AG04450 (cell line): ENCODE measurements around the gene UXS1. TPM values are rescaled to one million over a fixed set of nuclear protein-coding genes. Genes with fewer than 3 reads are reported as not detected.

Source experiments
- CTCF ChIA-PET: fragments of 300-600, 350-600 bp; formaldehyde crosslinking; extraction: SDS; loops from one replicate; lab custom pipeline; 2022; ENCODE audit warnings: antibody characterized with exemption, inconsistent platforms; lab: Charles Lee
- POLR2A ChIA-PET: fragments of 350-600 bp; formaldehyde crosslinking; extraction: SDS; loops from one replicate; lab custom pipeline; 2021; ENCODE audit warnings: antibody characterized with exemption, inconsistent platforms; lab: Yijun Ruan, JAX
- DNase-seq: peaks from one replicate; pipeline ENCODE4 v3.0.0-alpha.2; 2011; ENCODE audit warnings: low read depth, low spot score
- H3K27ac ChIP-seq: one replicate; pipeline ENCODE4 v1.5.1; 2012; ENCODE audit warnings: low read depth, low read length, control low read depth
- H3K27me3 ChIP-seq: one replicate; pipeline ENCODE4 v1.6.0; 2012; ENCODE audit warnings: low read length; ENCODE audit not compliant: control insufficient read depth, insufficient read depth
- H3K4me3 ChIP-seq: 2 replicates; pipeline ENCODE4 v1.5.1; 2011; ENCODE audit warnings: mild to moderate bottlenecking, low read depth, low read length, control low read depth
- H3K9me3 ChIP-seq: 2 replicates; pipeline ENCODE4 v1.5.1; 2012; ENCODE audit warnings: low read length; ENCODE audit not compliant: control insufficient read depth, insufficient read depth
- CTCF ChIP-seq: IDR thresholded peaks from 2 replicates; pipeline ENCODE4 v1.5.1; 2011; ENCODE audit warnings: low read depth, low read length, control low read depth, inconsistent platforms
- polyA plus RNA-seq: library from polyadenylated mRNA; depleted of rRNA; stranded (reverse); fragments of >200 nt; gene quantifications from 2 replicates; pipeline ENCODE4 v1.2.3, GENCODE V29; 2011

UXS1 gene
- polyA plus RNA-seq, 1 experiment, result 53.2 TPM

- ChIA-PET CTCF (interaction anchor here (0.9 kb wide), 1 partner anchor 12 kb away, joined by 3 read pairs; no protein-coding TSS in a partner anchor), POLR2A (interaction anchor here (0.8 kb wide), 1 partner anchor 82 kb away, joined by 3 read pairs; no protein-coding TSS in a partner anchor)
- DNase-seq, result no peak
- Histone ChIP-seq H3K9me3 (no peaks in the 10 kb centered on the region), H3K4me3 (no peak overlapping the region), H3K27ac (no peak overlapping the region), H3K27me3 (no peaks in the 10 kb centered on the region)
- TF ChIP-seq CTCF, result no peak
These were observed 78.4 kb downstream of the UXS1 start for GRCh38 chr2:106115665-106116064.

DNA sequence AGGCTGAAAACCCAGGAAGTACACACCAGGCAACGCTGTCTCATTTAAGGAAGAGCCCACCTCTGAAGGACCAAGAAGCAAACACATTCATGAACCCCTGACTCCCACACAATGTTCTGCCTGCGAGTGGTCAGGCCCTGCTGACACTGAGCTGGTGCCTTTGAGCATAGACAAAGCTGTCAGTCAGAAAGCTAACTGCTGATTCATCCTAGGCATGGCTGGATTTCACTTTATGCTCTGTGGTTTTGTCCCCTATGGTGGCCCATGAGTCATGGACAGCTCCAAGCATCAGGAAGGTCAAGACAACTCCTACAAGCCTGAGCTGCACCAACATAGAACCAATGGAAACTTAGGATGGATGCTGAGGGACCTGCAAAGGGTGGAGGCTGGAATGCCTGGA is 78.9 kb downstream of the UXS1 start:
- DNase-seq, result no peak
- H3K9me3 ChIP-seq, result no peaks in the 10 kb centered on the region
- H3K4me3 ChIP-seq, result no peak overlapping the region
- ChIA-PET CTCF (interaction anchor here (0.9 kb wide), 1 partner anchor 11 kb away, joined by 3 read pairs; no protein-coding TSS in a partner anchor), POLR2A (interaction anchor here (0.8 kb wide), 1 partner anchor 83 kb away, joined by 3 read pairs; no protein-coding TSS in a partner anchor)
- TF ChIP-seq CTCF, result no peak
- no peak overlapping the region for H3K27ac ChIP-seq
- H3K27me3 ChIP-seq, result no peaks in the 10 kb centered on the region

DNA sequence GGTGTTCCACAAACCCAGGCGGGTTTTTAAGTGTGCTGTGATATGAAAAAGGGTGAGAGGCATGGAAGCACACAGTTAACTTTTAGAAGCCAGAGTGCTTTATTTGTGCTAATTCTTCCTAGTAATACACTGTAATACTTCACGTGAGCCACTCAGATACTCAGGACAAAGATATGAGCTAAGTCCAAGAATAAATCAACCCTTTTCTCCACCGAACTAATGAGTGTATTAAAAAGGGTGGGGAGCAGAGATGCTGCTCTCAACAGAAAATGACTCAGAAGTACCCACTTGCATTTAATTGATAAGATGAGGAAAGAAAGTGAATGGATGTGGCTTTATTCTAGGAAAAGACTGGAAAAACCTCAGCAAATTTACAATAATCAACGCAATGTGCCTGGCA is 79.9 kb downstream of the UXS1 start:
- POLR2A ChIA-PET, result no interaction called here
- no peak for DNase-seq
- Histone ChIP-seq H3K27me3 (no peaks in the 10 kb centered on the region), H3K4me3 (no peak overlapping the region), H3K27ac (no peak overlapping the region), H3K9me3 (no peaks in the 10 kb centered on the region)
- TF ChIP-seq CTCF, result no peak
- CTCF ChIA-PET, result no interaction called here

- DNase-seq, result no peak
- TF ChIP-seq CTCF, result no peak
- no peak overlapping the region for H3K27ac ChIP-seq
- CTCF ChIA-PET, result no interaction called here
- no peaks in the 10 kb centered on the region for H3K27me3 ChIP-seq
- POLR2A ChIA-PET, result no interaction called here
- H3K4me3 ChIP-seq, result no peak overlapping the region
- no peaks in the 10 kb centered on the region for H3K9me3 ChIP-seq
These were observed 80.6 kb downstream of the UXS1 start for GRCh38 chr2:106113361-106113966.

DNA sequence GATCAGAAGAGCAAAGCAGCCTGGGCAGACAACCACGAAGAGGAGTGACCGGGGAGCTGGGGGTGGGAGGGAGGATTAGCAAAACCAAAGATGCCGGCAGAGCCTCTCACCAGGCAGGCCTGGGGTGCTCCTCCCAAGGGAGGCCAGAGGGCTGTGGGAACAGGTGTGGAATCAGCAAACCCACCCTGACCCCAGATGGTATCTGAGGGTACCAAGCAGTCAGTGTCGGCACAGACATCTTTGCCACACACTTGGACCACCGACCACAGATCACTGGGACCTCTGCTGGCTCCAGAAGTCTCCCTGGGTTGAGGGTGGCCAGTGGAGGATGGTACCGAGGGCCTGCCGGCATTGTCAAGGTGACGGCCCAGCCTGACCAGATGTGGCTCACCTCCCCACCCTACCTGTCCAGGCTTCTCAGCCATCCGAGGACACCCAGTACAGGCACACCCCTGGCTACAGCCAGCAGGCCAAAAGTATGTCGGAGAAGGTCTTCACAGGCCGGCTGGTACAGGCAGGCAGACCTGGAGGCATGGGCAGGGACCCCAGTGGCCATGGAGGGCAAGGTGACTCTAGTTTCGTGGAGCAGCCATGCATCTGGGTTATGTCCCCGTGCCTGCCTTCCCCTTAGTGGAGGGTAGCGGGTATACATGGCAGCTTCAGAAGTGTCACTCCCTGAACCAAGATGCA is 82.1 kb downstream of the UXS1 start:
- H3K9me3 ChIP-seq, result no peaks in the 10 kb centered on the region
- ChIA-PET CTCF (no interaction called here), POLR2A (no interaction called here)
- no peak for TF ChIP-seq CTCF
- H3K4me3 ChIP-seq, result no peak overlapping the region
- no peak overlapping the region for H3K27ac ChIP-seq
- DNase-seq, result no peak
- H3K27me3 ChIP-seq, result no peaks in the 10 kb centered on the region
